A549 (cell line): ENCODE results near the gene IFT27.

Experiments used
- MYC ChIP-seq: IDR thresholded peaks from 2 replicates; pipeline ENCODE4 v1.6.1; 2012; ENCODE audit warnings: mild to moderate bottlenecking, inconsistent platforms, low read length, improper control_type of control experiment, borderline replicate concordance
- TF ChIP-seq, protein P1 (sequence below): fragments of 450-650 bp; IDR thresholded peaks from 2 replicates; pipeline ENCODE4 v1.6.1; 2014; ENCODE audit warnings: antibody characterized with exemption
- TF ChIP-seq, protein P2 (sequence below): fragments of >200 bp; sonication (Bioruptor Twin); formaldehyde crosslinking; IDR thresholded peaks from 3 replicates; pipeline ENCODE4 v1.5.1; 2016

DNA sequence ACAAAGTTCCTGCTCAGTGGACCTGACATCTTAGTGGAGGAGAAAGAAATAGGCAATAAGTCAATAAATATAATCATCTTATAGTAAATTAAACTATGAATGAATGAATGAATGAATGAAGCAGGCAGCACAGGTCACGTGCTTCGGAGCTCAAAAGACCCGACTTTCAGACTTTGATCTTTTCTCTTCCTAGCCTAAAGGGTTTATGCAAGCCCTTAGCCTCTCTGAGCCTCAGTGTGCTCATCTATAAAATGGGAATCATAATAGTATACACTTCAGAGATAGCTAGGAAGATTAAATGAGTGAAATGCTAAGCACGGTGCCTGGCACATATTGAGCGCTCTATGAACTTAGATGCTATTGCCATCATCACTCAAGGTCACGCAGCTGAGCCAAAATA lies 33.4 kb upstream of the IFT27 start:
- TF ChIP-seq, protein P1, sequence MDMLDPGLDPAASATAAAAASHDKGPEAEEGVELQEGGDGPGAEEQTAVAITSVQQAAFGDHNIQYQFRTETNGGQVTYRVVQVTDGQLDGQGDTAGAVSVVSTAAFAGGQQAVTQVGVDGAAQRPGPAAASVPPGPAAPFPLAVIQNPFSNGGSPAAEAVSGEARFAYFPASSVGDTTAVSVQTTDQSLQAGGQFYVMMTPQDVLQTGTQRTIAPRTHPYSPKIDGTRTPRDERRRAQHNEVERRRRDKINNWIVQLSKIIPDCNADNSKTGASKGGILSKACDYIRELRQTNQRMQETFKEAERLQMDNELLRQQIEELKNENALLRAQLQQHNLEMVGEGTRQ, result no peak
- TF ChIP-seq, protein P2, sequence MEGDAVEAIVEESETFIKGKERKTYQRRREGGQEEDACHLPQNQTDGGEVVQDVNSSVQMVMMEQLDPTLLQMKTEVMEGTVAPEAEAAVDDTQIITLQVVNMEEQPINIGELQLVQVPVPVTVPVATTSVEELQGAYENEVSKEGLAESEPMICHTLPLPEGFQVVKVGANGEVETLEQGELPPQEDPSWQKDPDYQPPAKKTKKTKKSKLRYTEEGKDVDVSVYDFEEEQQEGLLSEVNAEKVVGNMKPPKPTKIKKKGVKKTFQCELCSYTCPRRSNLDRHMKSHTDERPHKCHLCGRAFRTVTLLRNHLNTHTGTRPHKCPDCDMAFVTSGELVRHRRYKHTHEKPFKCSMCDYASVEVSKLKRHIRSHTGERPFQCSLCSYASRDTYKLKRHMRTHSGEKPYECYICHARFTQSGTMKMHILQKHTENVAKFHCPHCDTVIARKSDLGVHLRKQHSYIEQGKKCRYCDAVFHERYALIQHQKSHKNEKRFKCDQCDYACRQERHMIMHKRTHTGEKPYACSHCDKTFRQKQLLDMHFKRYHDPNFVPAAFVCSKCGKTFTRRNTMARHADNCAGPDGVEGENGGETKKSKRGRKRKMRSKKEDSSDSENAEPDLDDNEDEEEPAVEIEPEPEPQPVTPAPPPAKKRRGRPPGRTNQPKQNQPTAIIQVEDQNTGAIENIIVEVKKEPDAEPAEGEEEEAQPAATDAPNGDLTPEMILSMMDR, result no peak
- TF ChIP-seq MYC, result no peak
